Activated CD8-positive, alpha-beta T cell treated with anti-CD3 and anti-CD28 coated beads, Interleukin-2, amount 10 ng/mL, durations not matched to agents 7 days and 5 days (primary cell): ENCODE data around the gene TMEM184A. TPM values are rescaled to one million over a fixed set of nuclear protein-coding genes. Genes with fewer than 3 reads are reported as not detected.

Source experiments
- ATAC-seq: fragments of 150-1000 bp; cut with Tn5 transposase; one replicate; pipeline ENCODE4 v1.10.0; 2021; ENCODE audit warnings: moderate library complexity
- CTCF ChIA-PET: fragments of 350-600 bp; sonication (Branson Sonifier 250); formaldehyde crosslinking; loops from one replicate; lab custom pipeline; 2021; ENCODE audit warnings: antibody characterized with exemption; lab: Charles Lee
- POLR2A ChIA-PET: fragments of 350-600 bp; sonication (Branson Sonifier 250); formaldehyde crosslinking; loops from one replicate; lab custom pipeline; 2021; ENCODE audit warnings: antibody characterized with exemption; lab: Charles Lee
- DNase-seq: peaks from one replicate; pipeline ENCODE4 v3.0.0-alpha.2; 2020
- H3K27ac Mint-ChIP-seq: one replicate; pipeline ENCODE4 v1.8.0; 2021; ENCODE audit warnings: mild to moderate bottlenecking, mixed read lengths
- H3K27me3 Mint-ChIP-seq: one replicate; pipeline ENCODE4 v1.8.0; 2021; ENCODE audit warnings: low read depth, mixed read lengths
- H3K36me3 Mint-ChIP-seq: one replicate; pipeline ENCODE4 v1.8.0; 2021; ENCODE audit warnings: low read depth, mixed read lengths
- H3K4me1 Mint-ChIP-seq: one replicate; pipeline ENCODE4 v1.8.0; 2021; ENCODE audit warnings: low read depth, mixed read lengths
- H3K4me3 Mint-ChIP-seq: one replicate; pipeline ENCODE4 v1.8.0; 2021; ENCODE audit warnings: mild to moderate bottlenecking, mixed read lengths
- H3K9me3 Mint-ChIP-seq: one replicate; pipeline ENCODE4 v1.8.0; 2022; ENCODE audit warnings: mixed read lengths; ENCODE audit not compliant: insufficient read depth
- total RNA-seq, 2 experiments: library from RNA; stranded (reverse); gene quantifications; one replicate each; pipeline ENCODE4 v1.2.3, GENCODE V29; 2021

The TMEM184A gene
- total RNA-seq, 2 experiments from 2014 or later: not detected

DNA sequence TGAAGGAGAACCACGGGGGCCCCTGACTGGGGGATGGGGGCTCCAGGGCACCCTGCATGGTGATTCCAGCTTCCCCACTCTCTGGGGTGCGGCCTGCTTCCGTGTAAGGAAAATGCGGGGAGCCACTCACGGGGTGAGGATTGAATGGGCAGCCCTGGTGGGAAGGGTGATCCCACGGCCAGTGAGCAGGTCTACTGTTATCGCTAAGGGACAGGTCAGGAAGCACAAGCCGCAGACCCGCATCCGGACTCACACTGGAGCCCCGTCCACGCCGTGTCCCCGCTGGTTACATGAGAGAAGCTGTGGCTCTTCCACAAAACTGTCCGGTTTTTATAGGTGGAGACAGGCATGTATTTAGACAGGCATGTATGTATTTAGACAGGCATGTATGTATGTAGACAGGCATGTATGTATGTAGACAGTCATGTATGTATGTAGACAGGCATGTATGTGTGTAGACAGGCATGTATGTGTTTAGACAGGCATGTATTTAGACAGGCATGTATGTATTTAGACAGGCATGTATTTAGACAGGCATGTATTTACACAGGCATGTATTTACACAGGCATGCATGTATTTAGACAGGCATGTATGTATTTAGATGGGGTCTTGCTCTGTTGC, 8.1 kb upstream of the TMEM184A start:
- ChIA-PET CTCF (no interaction called here), POLR2A (no interaction called here)
- Mint-ChIP-seq H3K4me3 (no peak overlapping the region), H3K4me1 (peaks cover 15% of the 10 kb centered on the region), H3K27me3 (no peaks in the 10 kb centered on the region), H3K9me3 (no peaks in the 10 kb centered on the region), H3K36me3 (peaks cover 8% of the 10 kb centered on the region), H3K27ac (no peak overlapping the region)
- ATAC-seq (no peak), DNase-seq (no peak)

GRCh38 chr7:1562597-1563051, 6.6 kb upstream of the TMEM184A start:
- DNase-seq (no peak), ATAC-seq (no peak)
- peaks cover 4% of the 10 kb centered on the region for H3K36me3 Mint-ChIP-seq
- no peaks in the 10 kb centered on the region for H3K9me3 Mint-ChIP-seq
- POLR2A ChIA-PET: no interaction called here
- no peak overlapping the region for H3K4me3 Mint-ChIP-seq
- H3K27me3 Mint-ChIP-seq: no peaks in the 10 kb centered on the region
- no peak overlapping the region for H3K27ac Mint-ChIP-seq
- peaks cover 3% of the 10 kb centered on the region for H3K4me1 Mint-ChIP-seq
- CTCF ChIA-PET: no interaction called here

DNA sequence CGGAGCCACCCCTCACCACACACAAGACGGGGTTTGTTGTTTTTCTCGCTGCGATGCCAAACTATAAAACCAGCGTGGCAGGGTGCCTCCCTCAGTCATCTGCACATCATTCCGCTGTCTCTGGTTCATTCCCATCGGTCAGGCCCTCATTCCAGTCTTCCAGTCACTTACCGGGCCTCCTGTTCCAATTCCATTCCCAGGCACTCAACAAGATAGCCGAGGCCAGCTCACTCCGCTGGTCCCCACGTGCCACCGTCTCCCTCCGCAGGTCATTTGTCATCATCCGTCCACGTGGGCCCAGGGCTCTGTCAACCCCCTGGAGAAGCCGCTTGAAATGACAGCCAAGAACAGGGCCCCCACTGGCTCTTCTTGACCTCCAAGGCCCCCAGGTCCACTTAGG, 6.1 kb upstream of the TMEM184A start:
- Mint-ChIP-seq H3K27ac (no peak overlapping the region), H3K4me3 (no peak overlapping the region), H3K4me1 (peaks cover 2% of the 10 kb centered on the region), H3K36me3 (peaks cover 4% of the 10 kb centered on the region), H3K27me3 (no peaks in the 10 kb centered on the region), H3K9me3 (no peaks in the 10 kb centered on the region)
- ATAC-seq (no peak), DNase-seq (no peak)
- CTCF ChIA-PET: no interaction called here
- POLR2A ChIA-PET: no interaction called here

- no peak for DNase-seq
- Mint-ChIP-seq H3K4me3 (no peak overlapping the region), H3K36me3 (no peaks in the 10 kb centered on the region), H3K9me3 (no peaks in the 10 kb centered on the region), H3K27ac (no peak overlapping the region), H3K4me1 (no peaks in the 10 kb centered on the region), H3K27me3 (no peaks in the 10 kb centered on the region)
- ChIA-PET POLR2A (no interaction called here), CTCF (no interaction called here)
- no peak for ATAC-seq
These were observed 5.3 kb upstream of the TMEM184A start for GRCh38 chr7:1561036-1561940.

DNA sequence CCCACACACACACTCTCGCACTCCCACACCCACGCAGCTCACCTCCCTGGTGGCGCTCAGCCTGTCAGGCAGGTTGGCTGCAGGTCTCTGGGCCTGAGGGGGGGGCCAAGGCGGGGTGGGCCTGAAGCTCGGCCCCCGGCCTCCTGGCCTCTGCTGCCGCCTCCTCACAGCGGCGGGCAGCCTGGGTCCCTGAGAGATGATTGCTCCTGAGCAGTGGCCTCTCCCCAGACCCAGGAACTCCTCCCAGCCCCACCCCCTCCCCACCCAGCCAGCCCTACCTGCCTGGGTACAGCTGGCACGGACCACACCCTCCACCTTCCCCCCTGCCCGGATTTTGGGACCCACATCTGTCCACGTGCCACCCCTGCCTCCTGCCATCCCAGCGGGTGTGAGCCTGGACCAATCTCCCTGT, 4.6 kb upstream of the TMEM184A start:
- ATAC-seq: no peak
- no peak for DNase-seq
- Mint-ChIP-seq H3K27ac (no peak overlapping the region), H3K4me1 (no peaks in the 10 kb centered on the region), H3K27me3 (no peaks in the 10 kb centered on the region), H3K36me3 (no peaks in the 10 kb centered on the region), H3K4me3 (no peak overlapping the region), H3K9me3 (no peaks in the 10 kb centered on the region)
- POLR2A ChIA-PET: no interaction called here
- CTCF ChIA-PET: no interaction called here

DNA sequence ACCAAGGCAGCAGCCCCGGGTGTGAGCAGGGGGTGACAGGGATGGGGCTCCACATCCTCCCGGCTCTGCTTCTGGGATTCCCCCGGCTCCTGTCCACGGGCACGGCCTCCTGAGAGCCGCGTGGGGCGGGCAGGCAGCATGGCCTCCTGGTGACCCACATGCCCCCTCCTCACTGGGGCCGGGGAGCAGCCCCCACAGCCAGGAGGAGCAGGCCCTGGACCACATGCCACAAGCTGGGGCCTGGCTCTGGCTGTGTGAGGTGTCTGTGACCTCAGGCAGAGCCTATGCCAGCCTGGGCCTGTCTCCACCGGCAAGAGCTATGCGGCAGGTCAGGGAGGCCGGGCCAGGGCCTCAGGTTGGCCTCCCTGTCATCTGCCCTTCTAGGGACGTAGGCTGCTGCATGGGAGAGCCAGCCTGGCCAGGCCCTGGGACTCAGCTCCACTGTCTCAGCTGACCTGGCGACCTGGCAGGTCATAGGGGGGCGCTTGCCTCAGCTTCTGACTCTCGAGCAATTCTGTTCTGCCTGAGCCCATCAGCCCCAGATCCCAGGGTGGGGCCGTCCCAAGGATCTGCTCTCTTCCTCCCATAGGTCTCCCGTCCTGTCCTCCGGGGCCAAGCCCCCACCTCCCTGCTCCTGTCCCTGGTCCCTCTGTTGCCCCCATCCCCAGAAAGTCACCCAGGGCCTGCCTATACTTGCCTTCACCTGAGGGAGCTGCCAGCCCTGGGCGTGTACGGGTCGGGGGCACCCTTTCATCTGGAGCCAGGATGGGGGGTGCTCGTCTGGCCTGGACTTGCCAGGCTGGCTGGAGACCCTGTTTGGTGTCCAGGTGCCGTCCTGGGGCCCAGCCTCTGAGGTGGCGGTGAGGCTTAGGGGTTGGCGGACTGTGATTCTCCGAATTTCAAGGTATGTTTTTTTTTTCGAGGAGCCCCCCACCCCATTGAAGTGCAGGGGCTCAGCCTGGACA, 3.9 kb upstream of the TMEM184A start:
- ChIA-PET POLR2A (no interaction called here), CTCF (no interaction called here)

GRCh38 chr7:1558841-1559625, 3.0 kb upstream of the TMEM184A start:
- ChIA-PET CTCF (no interaction called here), POLR2A (no interaction called here)
- H3K36me3 Mint-ChIP-seq: no peaks in the 10 kb centered on the region

More for the DNA sequence above, 3.9 kb upstream of the TMEM184A start:
- no peak for ATAC-seq
- no peak for DNase-seq
- Mint-ChIP-seq H3K36me3 (no peaks in the 10 kb centered on the region), H3K4me3 (no peak overlapping the region), H3K9me3 (no peaks in the 10 kb centered on the region), H3K27ac (no peak overlapping the region), H3K27me3 (no peaks in the 10 kb centered on the region), H3K4me1 (peaks cover 4% of the 10 kb centered on the region)

DNA sequence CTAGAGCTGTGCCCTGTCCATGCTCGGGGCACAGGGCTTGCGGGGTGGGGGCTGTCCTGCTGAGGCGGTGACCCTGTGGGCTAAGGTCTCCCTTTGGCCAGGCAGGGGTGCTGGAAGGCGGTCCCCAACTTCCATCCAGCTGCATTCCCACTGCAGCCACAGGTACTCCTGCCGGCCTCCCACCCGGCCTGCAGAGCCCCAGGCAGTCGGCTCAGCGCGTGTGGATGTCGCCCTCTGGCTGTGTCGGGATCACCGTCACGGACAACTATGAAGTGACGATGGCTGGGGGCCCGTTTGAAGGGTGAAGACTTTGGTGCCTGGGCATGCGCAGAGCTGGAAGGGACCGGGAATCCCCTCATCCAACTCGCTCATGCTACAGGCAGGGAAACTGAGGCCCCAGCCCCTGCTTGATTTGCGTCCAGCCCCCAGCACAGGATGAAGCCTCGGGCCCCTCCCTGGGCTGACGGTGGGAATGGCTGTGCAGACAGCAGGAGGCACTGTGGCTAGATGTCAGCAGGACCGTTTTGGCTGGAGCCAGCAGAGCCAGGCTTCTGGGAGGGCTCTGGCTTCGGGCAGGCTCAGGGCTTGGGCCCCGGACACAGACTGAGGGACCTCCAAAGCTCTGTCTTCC, 2.3 kb upstream of the TMEM184A start:
- Mint-ChIP-seq H3K4me1 (peaks cover 5% of the 10 kb centered on the region), H3K4me3 (no peak overlapping the region), H3K36me3 (no peaks in the 10 kb centered on the region), H3K27ac (no peak overlapping the region), H3K27me3 (no peaks in the 10 kb centered on the region), H3K9me3 (no peaks in the 10 kb centered on the region)
- ATAC-seq: no peak
- DNase-seq: no peak
- ChIA-PET POLR2A (no interaction called here), CTCF (no interaction called here)

More at GRCh38 chr7:1558841-1559625, 3.0 kb upstream of the TMEM184A start:
- Mint-ChIP-seq H3K27me3 (no peaks in the 10 kb centered on the region), H3K27ac (no peak overlapping the region), H3K4me3 (no peak overlapping the region), H3K4me1 (peaks cover 5% of the 10 kb centered on the region), H3K9me3 (no peaks in the 10 kb centered on the region)
- ATAC-seq: no peak
- no peak for DNase-seq

DNA sequence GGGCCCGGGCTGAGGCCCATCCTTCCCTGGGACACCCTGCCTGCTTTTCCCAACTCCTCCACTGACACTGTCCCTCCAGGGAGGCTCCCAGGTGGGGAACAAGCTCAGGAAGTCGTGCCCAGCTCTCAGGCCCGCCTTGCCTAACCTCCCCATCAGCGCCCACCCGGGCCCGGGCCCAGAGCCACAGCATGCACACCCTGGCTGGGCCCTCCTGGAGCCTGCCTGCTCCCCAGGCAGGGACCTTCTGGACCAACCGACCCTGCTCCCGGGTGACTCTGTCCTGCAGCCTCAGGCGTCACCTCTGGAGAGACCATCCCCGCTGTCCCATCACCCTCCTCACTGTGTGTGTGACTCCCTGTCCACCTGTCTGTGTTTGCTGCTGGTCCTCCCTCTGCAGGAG, 1.8 kb upstream of the TMEM184A start:
- Mint-ChIP-seq H3K4me1 (peaks cover 5% of the 10 kb centered on the region), H3K4me3 (no peak overlapping the region), H3K27me3 (no peaks in the 10 kb centered on the region), H3K27ac (no peak overlapping the region), H3K36me3 (no peaks in the 10 kb centered on the region), H3K9me3 (no peaks in the 10 kb centered on the region)
- ChIA-PET POLR2A (no interaction called here), CTCF (no interaction called here)
- DNase-seq (no peak), ATAC-seq (no peak)

DNA sequence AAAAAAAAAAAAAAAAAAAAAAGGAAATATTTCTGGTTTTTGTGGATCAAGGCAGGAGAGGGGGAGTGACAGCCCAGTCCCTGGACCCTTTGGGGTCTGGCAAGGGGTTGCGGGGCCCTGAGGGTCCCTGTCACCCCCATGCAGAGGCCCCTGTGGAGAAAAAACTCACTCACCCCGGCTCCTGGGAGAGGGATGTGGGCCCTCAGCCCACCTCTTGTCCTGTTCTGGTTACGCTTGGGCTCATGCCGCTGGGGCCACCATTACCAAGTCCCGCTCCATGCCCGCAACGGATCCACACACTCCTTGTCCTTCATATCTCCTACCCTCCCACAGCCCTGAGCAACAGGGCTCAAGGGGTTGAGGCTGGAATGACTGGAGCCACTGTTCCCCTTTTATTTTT, 1.0 kb upstream of the TMEM184A start:
- Mint-ChIP-seq H3K27me3 (no peaks in the 10 kb centered on the region), H3K4me1 (peaks cover 5% of the 10 kb centered on the region), H3K9me3 (no peaks in the 10 kb centered on the region), H3K4me3 (no peak overlapping the region), H3K27ac (no peak overlapping the region), H3K36me3 (no peaks in the 10 kb centered on the region)
- ChIA-PET POLR2A (no interaction called here), CTCF (interaction anchor here (0.6 kb wide), 1 partner anchor 73 kb away, joined by 3 read pairs; no protein-coding TSS in a partner anchor)
- DNase-seq (no peak), ATAC-seq (no peak)
